Measurements from ENCODE around the gene CD86. TPM values are rescaled to one million over a fixed set of nuclear protein-coding genes. Genes with fewer than 3 reads are reported as not detected.
"Not testable (repeated sequence)": the region's sequence is repeated elsewhere in the genome, so short reads cannot be mapped to it uniquely, and the experiment has no call there.

The CD86 gene
- total and polyA plus RNA-seq, 4 donors = 1.7 to 4.0 (median 2.6) TPM

DNA sequence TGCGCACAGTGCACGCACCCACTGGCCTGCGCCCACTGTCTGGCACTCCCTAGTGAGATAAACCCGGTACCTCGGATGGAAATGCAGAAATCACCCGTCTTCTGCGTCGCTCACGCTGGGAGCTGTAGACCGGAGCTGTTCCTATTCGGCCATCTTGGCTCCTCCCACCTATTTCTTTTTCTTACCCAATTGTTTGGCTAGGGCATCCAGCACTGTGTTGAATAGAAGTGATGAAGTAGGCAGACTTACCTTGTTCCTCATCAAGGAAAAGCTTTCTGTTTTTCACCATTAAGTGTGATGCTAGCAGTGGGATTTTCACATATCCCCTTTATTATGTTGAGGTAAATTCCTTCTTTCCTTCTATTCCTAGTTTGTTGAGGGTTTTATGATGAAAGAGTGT lies 7.4 kb upstream of the CD86 start:
- not testable (repeated sequence) for H3K27ac ChIP-seq (ENCODE audit: low read depth in 1 of 2, low read length in 2 of 2); DNase-seq (ENCODE audit: low spot score); H3K9ac ChIP-seq (ENCODE audit: low read depth in 1 of 2, low read length in 2 of 2); H3K9me3 ChIP-seq (ENCODE audit: control insufficient read depth in 4 of 4, low read length in 3 of 4); H3K4me3 ChIP-seq (ENCODE audit: low read depth in 1 of 3, low read length in 3 of 3); H3K27me3 ChIP-seq (ENCODE audit: control insufficient read depth in 4 of 4, insufficient read depth in 4 of 4, low read length in 3 of 4); H3K36me3 ChIP-seq (ENCODE audit: control insufficient read depth in 4 of 4, insufficient read depth in 3 of 4, low read depth in 1 of 4, low read length in 3 of 4); H3K4me1 ChIP-seq (ENCODE audit: control insufficient read depth in 4 of 4, insufficient read depth in 4 of 4, low read length in 3 of 4)
- 89% methylated on average over 11 of the region's 11 CpGs for WGBS

DNA sequence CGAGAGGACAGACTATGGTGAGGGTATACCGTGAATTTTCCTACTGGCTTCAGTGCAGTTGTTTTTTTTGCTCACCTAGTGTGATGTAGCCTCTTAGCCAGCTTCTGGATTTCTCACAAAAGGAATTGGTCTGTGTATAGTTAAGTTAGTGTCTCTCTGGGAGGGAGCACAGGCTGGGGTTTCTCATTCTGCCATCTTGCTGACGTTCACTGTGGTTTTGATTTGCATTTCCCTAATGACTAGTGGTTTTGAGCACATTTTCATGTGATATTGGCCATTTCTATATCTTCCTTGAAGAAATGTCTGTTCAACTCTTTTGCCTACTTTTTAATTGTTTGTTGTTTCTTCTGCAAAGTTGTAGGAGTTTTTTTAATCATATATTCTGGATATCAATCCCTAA lies 2.2 kb upstream of the CD86 start:
- 91% methylated on average over 3 of the region's 3 CpGs for WGBS
- no peak overlapping the region for H3K4me3 ChIP-seq (ENCODE audit: low read depth in 1 of 3, low read length in 3 of 3)

DNA sequence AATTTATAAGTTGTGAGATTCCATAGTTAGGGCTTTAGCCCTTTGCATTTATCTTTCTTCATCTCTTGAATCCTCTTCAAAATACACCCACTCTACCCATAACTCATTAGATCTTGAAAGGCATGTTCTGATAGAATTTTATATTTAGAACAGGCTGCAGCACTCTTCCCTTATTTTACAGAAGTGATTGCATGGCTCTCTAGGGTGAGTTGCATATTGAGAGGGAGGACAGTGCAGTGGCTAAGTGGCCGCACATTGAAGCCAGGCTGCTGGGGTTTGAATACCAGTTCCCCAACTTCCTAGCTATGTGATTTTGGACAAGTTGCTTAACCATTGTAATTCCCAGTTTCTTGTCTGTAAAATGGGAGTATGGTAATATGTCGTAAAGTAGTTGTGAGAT lies 2.5 kb downstream of the CD86 start:
- Histone ChIP-seq H3K9ac (ENCODE audit: low read depth in 1 of 2, low read length in 2 of 2) (no peak overlapping the region), H3K36me3 (ENCODE audit: control insufficient read depth in 4 of 4, insufficient read depth in 3 of 4, low read depth in 1 of 4, low read length in 3 of 4) (no peaks in the 10 kb centered on the region), H3K4me3 (ENCODE audit: low read depth in 1 of 3, low read length in 3 of 3) (no peak overlapping the region), H3K4me1 (ENCODE audit: control insufficient read depth in 4 of 4, insufficient read depth in 4 of 4, low read length in 3 of 4) (no peaks in the 10 kb centered on the region), H3K27me3 (ENCODE audit: control insufficient read depth in 4 of 4, insufficient read depth in 4 of 4, low read length in 3 of 4) (peaks cover 0 to 3% (median 0%) of the 10 kb centered on the region in 4 donors), H3K9me3 (ENCODE audit: control insufficient read depth in 4 of 4, low read length in 3 of 4) (no peaks in the 10 kb centered on the region), H3K27ac (ENCODE audit: low read depth in 1 of 2, low read length in 2 of 2) (no peak overlapping the region)
- no peak for TF ChIP-seq RXRA (IDR thresholded peaks at IDR 0.05)
- TF ChIP-seq RAD21 (IDR thresholded peaks at IDR 0.05) = no peak
- TF ChIP-seq, protein P1, sequence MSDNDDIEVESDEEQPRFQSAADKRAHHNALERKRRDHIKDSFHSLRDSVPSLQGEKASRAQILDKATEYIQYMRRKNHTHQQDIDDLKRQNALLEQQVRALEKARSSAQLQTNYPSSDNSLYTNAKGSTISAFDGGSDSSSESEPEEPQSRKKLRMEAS (IDR thresholded peaks at IDR 0.05) = no peak
- TF ChIP-seq, protein P2, sequence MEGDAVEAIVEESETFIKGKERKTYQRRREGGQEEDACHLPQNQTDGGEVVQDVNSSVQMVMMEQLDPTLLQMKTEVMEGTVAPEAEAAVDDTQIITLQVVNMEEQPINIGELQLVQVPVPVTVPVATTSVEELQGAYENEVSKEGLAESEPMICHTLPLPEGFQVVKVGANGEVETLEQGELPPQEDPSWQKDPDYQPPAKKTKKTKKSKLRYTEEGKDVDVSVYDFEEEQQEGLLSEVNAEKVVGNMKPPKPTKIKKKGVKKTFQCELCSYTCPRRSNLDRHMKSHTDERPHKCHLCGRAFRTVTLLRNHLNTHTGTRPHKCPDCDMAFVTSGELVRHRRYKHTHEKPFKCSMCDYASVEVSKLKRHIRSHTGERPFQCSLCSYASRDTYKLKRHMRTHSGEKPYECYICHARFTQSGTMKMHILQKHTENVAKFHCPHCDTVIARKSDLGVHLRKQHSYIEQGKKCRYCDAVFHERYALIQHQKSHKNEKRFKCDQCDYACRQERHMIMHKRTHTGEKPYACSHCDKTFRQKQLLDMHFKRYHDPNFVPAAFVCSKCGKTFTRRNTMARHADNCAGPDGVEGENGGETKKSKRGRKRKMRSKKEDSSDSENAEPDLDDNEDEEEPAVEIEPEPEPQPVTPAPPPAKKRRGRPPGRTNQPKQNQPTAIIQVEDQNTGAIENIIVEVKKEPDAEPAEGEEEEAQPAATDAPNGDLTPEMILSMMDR (IDR thresholded peaks at IDR 0.05; ENCODE audit: low read depth, low read length, missing input control) = no peak
- no peak for TF ChIP-seq YY1 (IDR thresholded peaks at IDR 0.05)
- TF ChIP-seq EGR1 (IDR thresholded peaks at IDR 0.05; ENCODE audit: low read depth in 2 of 2) = no peak
- TF ChIP-seq JUND (IDR thresholded peaks at IDR 0.05) = no peak
- no peak for TF ChIP-seq FOXA1 (IDR thresholded peaks at IDR 0.05)
- TF ChIP-seq, protein P3, sequence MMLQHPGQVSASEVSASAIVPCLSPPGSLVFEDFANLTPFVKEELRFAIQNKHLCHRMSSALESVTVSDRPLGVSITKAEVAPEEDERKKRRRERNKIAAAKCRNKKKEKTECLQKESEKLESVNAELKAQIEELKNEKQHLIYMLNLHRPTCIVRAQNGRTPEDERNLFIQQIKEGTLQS (IDR thresholded peaks at IDR 0.05) = no peak
- DNase-seq (ENCODE audit: low spot score) = no peak
- 93% methylated on average over 2 of the region's 2 CpGs for WGBS

More for the DNA sequence above, 2.2 kb upstream of the CD86 start:
- H3K4me1 ChIP-seq (ENCODE audit: control insufficient read depth in 4 of 4, insufficient read depth in 4 of 4, low read length in 3 of 4) = no peaks in the 10 kb centered on the region
- no peaks in the 10 kb centered on the region for H3K9me3 ChIP-seq (ENCODE audit: control insufficient read depth in 4 of 4, low read length in 3 of 4)
- H3K9ac ChIP-seq (ENCODE audit: low read depth in 1 of 2, low read length in 2 of 2) = no peak overlapping the region
- H3K36me3 ChIP-seq (ENCODE audit: control insufficient read depth in 4 of 4, insufficient read depth in 3 of 4, low read depth in 1 of 4, low read length in 3 of 4) = no peaks in the 10 kb centered on the region
- no peak for DNase-seq (ENCODE audit: low spot score)
- H3K27me3 ChIP-seq (ENCODE audit: control insufficient read depth in 4 of 4, insufficient read depth in 4 of 4, low read length in 3 of 4) = peaks cover 0 to 3% (median 0%) of the 10 kb centered on the region in 4 donors
- no peak overlapping the region for H3K27ac ChIP-seq (ENCODE audit: low read depth in 1 of 2, low read length in 2 of 2)
- TF ChIP-seq FOXA1 (IDR thresholded peaks at IDR 0.05) (no peak), RXRA (IDR thresholded peaks at IDR 0.05) (no peak), JUND (IDR thresholded peaks at IDR 0.05) (no peak), EGR1 (IDR thresholded peaks at IDR 0.05; ENCODE audit: low read depth in 2 of 2) (no peak), GABPA (IDR thresholded peaks at IDR 0.05 in 1 of 2, conservative IDR thresholded peaks at IDR 0.05 in 1 of 2) (no peak), FOXA2 (IDR thresholded peaks at IDR 0.05) (no peak)
- TF ChIP-seq, protein P4, sequence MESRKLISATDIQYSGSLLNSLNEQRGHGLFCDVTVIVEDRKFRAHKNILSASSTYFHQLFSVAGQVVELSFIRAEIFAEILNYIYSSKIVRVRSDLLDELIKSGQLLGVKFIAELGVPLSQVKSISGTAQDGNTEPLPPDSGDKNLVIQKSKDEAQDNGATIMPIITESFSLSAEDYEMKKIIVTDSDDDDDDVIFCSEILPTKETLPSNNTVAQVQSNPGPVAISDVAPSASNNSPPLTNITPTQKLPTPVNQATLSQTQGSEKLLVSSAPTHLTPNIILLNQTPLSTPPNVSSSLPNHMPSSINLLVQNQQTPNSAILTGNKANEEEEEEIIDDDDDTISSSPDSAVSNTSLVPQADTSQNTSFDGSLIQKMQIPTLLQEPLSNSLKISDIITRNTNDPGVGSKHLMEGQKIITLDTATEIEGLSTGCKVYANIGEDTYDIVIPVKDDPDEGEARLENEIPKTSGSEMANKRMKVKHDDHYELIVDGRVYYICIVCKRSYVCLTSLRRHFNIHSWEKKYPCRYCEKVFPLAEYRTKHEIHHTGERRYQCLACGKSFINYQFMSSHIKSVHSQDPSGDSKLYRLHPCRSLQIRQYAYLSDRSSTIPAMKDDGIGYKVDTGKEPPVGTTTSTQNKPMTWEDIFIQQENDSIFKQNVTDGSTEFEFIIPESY (IDR thresholded peaks at IDR 0.05) = no peak
- TF ChIP-seq, protein P2 (IDR thresholded peaks at IDR 0.05; ENCODE audit: low read depth, low read length, missing input control) = no peak

All from liver (tissue), 9 donors.